GM12872 (cell line): ENCODE measurements around the gene POLR1H.

ENCODE experiments used
- CTCF ChIP-seq: IDR thresholded peaks from 3 replicates; pipeline ENCODE4 v1.5.1; 2011; ENCODE audit warnings: low read depth, mild to moderate bottlenecking, low read length, moderate library complexity; ENCODE audit not compliant: insufficient read depth

The POLR1H gene, protein sequence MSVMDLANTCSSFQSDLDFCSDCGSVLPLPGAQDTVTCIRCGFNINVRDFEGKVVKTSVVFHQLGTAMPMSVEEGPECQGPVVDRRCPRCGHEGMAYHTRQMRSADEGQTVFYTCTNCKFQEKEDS

DNA sequence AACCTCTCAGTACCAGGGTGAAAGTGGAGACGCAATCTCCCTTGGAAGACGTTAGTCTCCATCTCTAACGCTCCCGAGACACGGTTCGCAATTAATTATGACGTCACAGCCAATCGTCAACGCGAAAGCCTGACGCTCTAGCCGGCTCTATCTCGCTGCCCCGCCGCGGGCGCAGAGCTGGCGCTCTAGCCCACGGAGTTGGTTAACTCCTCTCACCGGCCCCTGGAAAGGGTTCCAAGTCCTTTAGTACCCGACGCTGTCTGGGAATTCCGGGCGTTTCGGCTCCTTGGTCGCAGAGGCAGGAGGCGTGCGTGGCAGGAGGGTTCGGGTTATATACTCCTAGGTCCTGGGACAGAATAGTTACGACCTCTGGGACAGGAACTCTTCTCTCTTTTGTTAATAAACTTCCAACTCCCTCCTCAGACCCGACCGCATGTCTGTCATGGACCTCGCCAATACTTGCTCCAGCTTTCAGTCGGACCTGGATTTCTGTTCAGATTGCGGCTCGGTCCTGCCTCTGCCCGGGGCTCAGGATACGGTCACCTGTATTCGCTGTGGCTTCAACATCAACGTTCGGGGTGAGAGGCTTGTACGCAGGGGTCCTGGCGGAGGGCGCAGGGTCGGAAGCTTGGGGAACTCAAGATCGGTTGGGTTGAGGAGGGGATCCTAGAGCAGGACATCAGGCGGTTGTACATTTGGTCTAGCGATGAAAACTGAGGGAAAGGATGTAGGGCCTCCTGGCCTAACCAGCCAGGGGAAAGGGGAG is at the start of gene POLR1H:
POLR1H (plus strand) TSS at position 174 of the 766 bp plus-strand sequence; CDS start at position 434, 260 bp downstream.
- TF ChIP-seq CTCF: no peak

DNA sequence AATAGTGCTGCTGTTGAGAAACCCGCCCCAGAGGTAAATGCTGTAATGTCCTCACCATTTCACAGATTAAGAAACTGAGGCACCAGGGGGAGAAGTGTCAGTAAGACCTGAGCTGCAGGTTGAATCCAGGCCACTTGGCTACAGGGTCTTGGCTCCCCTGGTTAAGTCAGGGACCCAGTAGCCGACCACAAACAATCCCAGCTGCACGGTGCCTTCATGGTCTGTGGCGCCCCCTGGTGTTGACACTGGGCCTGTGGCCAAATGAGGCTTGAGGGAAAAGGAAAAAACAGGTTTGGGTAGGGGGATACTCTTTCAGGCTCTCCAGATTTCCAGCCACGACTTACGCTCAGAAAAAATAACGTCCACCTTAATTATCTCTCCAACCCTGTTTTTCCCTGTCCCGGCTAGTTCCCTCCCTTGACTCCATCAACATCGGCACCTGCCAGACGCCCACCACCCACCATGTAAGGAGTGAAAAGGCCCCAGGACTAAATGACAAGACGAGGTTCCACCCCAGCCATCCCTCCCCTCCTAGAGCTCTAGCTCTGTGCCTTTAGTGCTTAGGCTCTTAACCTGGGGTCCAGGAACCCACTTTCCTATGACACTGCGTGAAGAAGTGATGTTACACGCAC is 47.7 kb upstream of the POLR1H start:
- peak; percentile 86 for TF ChIP-seq CTCF

- TF ChIP-seq CTCF: no peak
These were observed 41.2 kb upstream of the POLR1H start for GRCh38 chr6:30019819-30020218.

DNA sequence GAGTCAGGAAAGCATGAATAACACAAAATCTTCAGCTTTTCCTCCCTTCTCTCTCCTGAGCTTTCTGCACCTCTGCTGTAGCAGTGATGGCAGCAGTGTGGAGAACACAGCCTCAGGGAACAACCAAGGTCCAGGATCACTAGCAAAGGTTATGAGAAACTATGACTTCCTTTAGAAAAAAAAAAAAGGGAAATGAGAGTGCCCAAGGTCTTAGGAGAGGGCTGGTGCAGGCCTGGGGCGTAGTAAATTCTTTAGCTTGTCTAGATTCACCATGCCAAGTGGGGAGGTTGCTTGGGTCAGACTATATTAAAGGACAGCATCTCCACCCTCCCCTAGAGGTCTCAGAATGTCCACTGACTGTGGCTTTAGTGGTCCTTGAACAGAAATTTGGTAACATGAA is 40.4 kb upstream of the POLR1H start:
- TF ChIP-seq CTCF: no peak

GRCh38 chr6:30022189-30022588 is 38.9 kb upstream of the POLR1H start:
- TF ChIP-seq CTCF: no peak

GRCh38 chr6:30025186-30025585 is 35.9 kb upstream of the POLR1H start:
- no peak for TF ChIP-seq CTCF

DNA sequence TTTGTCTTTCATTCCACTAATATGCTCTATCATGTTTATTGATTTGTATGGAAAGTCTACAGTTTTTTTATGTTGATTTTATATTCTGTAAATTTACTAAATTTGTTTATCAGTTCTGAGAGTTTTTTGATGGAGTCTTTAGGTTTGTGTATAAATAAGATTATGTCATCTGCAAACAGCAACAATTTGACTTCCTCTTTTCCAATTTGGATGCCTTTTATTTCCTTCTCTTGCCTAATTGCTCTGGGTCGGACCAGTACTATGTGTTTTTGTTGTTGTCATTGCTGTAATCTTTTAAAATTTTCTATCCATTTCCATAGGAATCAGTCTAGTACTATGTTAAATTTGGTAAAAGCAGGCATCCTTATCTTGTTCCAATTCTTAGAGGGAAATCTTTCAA is 31.5 kb upstream of the POLR1H start:
- TF ChIP-seq CTCF: no peak
